Activated CD8-positive, alpha-beta memory T cell treated with anti-CD3 and anti-CD28 coated beads for 4 hours (primary cell): Measurements from ENCODE around the gene KCTD11.
"Not testable (repeated sequence)": the region's sequence is repeated elsewhere in the genome, so short reads cannot be mapped to it uniquely, and the experiment has no call there.

ENCODE experiments used
- DNase-seq, 2 donors: peaks; one replicate each; pipeline ENCODE4 v3.0.0-alpha.2; 2020; ENCODE audit warnings: low read depth in 2 of 2

Gene KCTD11

DNA sequence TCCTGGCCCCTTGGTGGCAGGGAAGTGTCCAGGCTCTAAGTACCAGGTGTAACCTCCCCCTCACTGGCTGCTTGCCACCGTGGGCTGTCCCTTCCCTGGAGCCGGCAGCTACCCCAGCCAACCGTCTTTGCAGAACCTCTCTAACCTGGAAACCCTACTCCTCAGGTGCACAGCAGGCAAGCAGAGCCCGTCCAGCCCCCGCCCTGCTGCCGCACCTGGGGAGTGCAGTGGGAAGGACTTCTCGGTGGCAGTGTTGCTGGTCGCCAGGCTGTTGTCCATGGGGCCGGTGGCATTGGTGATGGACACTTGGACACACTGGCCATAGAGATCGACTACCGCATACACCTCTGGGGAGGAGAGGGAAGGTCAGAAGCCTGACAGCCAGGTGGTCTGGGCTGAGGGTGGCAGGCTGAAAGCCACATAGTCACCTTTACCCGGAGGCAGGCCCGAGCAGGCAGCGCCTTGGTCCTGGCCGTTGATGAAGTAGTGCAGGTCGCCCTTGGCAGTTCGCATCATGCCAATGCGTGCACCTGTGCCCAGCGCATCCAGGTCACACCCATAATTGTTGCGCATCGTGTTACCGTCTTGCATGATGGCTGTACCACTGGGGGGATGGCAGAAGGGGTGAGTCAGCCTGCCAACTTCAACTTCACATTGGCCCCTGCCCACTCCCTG lies 29.3 kb upstream of the KCTD11 start:
- DNase-seq = no peak

DNA sequence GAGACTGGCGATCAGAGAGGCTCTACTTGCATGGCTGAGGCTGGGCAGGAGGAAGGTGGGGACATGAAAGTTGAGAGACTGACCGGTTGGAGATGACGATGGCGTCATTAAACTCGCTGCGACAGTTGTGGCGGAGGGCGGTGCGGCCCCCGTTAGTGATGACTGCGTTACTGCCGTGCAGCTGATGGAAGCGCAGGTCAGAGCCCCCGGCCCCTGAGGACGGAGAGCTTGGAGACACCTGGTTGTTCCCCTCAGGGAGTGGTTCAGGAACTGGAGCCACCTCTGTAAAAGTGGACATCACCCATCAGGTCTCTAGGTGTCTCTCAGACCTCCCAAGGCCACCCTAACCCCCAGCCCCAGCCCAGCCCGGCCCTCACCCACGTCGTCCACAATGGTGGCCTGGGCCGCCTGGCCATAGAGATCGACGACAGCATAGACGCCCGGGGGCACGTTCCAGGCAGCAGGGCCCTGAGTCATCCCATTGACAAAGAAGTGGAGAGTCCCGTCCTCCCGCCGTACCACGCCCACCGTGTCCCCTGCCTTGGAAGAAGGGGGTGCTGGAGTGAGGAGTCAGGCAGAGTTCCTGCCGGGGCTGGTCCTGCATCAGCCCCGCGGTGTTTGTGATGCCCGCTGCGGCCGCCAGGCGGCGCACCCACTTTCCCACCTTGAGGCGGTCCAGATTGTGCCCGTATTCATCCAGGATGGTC lies 28.1 kb upstream of the KCTD11 start:
- DNase-seq = no peak

DNA sequence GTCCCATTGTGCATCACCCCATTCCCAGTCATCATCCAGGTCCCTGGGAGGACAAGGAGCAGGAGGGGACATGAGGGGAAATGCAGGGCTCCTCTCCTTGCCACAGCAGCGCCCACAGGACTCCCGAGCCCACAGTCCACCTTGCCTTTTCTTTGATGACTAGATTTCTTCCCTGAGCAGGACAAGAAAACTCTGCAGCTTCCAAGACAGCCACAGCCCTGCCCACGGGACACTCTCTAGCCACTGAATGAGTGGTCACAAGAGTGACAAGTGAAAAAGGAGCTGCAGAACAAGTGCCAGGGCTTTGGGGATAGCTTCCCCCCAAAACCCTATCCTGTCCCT lies 27.6 kb upstream of the KCTD11 start:
- no peak for DNase-seq

DNA sequence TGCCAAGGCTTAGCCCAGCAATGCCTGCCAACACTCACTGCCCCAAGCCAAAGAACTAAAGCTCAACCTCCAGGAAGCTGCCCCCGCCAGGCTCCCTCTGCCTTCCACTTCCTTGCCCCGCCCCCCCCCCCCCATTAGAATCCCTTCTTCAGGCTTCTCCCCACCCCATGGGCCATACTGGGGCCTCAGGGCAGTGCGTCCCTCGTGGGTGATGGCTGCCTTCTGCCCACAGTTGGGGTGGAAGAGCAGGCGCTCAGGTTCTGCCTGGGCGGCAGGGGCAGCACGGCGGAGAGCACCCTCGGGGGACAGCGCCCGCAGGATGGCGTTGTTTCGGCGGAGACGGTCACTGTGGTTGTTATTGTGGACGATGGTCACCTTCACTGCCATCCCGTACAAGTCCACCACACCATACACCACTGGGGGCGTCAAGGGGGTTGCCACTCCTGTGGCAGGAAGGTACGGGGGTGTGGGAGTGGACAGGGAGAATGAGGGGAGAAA lies 26.9 kb upstream of the KCTD11 start:
- no peak for DNase-seq

DNA sequence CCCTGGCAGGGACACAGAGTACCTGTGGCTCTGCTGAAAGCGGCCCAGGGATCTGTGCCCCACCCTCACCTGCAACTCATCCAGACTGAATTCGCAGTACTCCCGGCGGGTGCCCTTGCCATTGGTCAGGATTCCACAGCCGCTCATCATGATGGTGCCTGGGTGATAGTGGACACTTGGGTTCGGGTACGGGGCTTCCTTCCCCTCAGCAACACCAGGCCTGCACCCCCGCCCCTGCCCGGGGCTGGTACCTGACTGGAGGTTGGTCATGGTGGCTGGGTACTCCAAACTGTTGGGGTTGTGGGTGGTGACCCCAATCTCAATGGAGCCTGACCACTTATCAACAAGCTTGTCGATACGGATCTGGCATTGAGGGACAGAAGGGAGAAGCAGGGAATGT lies 25.8 kb upstream of the KCTD11 start:
- DNase-seq = no peak

DNA sequence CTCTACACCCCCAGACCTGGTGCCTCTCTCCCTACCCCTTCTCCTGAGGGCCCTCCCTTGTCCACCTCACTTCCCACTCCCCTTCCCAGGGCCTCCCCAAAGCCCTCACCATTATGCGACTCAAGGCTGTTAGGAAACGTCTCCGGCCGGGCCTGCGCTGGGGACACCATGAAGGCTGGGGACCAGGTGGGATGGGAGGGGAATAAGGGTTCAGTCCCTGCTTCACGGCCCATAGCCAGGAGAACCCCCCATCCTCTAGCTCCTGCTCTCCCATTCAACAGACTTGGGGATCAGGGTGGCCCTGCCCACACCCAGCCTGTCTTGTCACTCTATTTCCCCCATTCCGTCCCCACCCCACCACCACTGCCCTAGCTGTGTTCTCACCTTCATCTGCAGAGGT lies 24.9 kb upstream of the KCTD11 start:
- no peak for DNase-seq

DNA sequence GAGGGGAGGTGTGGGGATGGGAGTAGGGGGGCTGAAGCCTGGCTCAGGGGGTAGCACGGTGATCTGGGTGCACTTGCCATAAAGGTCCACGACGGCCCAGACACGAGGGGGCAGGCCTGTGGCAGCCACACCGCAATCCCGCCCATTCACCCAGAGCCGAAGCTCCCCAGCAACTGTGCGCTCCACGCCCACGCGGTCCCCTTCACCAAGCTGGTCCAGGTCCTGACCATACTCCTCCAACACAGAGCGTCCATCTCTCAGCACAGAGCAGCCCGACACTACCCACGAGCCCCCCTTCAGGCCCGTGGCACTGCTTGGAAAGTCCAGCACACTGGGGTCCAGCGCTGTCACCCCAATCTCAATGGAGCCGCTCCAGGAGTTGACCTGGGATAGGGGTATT lies 24.5 kb upstream of the KCTD11 start:
- DNase-seq = no peak

DNA sequence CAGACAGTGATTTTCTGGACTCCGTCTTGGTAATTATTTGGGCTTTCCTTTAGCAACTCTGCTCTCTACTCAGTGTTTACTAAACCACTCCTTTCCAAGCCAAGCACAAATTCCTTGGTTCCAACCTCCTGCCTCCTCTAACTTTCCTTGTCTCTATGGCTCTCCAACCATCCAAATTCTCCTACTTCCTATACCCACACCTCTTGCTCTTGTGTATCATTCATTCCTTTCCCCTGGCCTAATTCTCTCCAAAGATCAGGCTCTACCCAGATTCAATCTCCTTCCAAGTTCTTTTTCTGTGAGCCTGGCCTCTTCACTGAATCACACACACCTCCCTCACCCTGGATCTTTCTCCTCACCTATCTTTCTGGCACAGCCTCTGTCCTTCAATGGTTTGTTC lies 24.0 kb upstream of the KCTD11 start:
- DNase-seq = no peak

DNA sequence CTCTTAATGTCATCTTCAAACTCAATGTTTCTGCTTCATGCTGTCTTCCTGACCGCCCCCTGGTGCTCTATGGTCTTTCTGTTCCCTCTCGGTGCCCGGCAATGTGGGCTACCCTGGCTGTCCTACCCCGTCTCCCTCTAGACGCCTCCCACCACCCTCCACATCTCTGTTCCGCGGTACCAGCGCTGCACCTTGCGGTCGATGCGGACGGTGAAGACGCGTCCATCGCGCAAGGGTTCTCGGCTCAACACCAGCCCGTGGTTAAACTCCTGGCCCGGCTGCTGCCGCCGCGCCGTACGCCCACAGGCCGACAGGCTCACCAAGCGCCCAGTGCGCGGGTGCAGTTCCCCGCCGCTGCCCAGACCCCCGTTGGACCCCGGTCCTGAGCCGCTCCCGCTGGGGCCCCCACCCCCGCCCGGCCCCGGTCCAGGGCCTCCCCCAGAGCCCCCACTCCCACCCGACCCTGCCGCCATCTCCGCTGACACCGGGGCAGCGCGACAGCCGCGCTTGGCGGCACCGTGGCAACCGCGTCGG lies 23.1 kb upstream of the KCTD11 start, which contains the start of gene NEURL4:
TSS of gene NEURL4 (minus strand) at position 496 of the 534 bp plus-strand sequence. CDS start at position 473, 23 bp downstream.
- DNase-seq = no peak

DNA sequence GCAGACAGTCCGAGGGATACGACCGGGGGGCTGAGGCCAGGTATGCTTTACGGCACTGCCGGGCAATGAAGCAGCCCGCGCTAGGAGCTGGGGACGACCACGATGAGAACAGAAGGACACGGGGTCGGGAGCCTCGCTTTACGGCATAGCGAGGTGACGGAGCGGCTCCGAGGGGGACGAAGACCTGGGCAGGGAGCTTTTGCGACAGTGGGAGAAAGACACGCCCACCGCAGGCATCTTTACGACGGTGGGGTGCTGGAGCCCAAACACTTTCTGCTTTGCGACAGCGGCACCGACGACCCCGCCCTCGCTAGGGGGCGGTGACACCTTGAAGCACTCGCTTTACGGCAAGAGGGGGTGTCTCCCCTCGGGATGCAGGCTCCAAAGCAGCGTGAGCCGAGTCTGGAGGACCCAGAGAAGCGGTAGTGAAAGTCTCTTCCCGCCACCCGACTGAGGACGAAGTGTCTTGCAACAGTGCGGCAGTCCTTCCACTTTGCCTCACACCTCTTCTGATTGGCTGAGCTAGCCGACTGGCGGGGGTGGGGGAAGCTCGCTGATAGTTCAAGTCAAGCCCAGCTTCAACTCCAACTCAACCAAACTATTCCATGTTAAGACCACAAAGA lies 22.5 kb upstream of the KCTD11 start:
- DNase-seq = peak; percentile 87 to 95

DNA sequence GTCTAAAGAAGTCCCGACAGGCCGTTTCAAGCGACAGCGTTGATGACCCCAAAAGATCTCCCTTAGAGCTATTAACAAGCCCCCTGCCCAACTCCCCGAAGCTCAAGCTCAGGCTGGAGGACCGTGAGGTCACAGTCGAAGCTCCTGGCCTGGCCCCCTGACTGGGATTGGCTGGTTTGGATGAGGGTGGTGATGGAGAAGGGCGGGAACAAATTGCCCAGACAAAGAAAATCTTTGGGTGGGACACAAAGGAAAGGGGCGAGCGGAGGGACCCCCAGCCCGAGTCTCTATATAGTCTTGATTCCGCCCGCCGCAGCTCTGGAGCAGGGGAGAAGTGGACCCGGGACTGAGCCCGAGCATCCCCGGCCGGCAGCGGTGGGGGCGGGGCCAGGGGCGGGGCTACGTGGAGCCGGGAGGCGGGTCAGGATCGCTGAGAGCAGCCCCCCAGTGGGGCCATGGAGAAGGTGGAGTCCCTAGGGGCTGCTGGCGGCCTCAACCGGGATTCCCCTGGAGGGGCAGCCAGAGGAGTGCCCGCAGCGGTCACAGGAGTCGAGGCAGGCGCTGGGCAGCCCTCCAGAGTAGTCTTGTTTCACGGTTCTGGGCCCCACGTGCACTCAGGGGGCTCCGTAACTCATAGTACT lies 21.8 kb upstream of the KCTD11 start:
- DNase-seq = peak; percentile 51 to 60

DNA sequence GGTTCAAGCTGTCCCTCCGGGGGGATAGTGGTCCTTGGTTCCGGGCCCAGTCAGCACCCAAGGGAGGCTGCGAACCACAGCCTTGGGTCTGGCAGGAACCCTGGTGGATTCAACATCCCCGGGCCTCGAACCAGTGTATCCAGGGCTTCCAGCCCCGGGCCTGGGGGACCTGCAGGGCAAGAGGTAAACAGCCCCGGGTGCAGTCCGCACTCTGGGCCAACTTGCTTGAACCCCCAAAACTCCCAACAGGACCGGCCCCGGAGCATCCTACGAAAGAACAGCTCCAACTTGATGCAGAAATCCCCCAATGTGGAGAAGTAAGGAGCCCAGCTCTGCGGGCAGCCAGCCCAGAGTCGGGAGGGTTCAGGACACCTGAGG lies 21.3 kb upstream of the KCTD11 start:
- no peak for DNase-seq

DNA sequence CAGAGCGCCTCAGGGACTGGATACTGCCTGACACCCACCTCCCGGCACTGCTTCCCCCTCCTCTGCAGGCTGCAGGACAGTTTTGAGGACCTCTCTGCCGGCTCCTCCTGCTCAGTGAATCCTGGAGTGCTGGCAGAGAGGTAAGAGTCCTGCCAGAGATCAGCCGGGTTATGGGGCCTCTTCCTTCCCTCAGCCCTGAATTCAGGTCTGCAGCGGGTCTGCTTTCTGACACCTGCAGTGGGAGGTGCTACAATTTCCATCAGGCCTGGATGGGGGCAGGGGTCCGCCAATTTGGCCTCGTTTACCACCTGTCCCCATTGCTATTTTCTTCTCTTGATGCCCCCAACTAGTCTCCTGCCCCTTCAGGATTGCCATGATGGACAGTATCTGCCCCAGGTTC lies 19.9 kb upstream of the KCTD11 start:
- DNase-seq = no peak

DNA sequence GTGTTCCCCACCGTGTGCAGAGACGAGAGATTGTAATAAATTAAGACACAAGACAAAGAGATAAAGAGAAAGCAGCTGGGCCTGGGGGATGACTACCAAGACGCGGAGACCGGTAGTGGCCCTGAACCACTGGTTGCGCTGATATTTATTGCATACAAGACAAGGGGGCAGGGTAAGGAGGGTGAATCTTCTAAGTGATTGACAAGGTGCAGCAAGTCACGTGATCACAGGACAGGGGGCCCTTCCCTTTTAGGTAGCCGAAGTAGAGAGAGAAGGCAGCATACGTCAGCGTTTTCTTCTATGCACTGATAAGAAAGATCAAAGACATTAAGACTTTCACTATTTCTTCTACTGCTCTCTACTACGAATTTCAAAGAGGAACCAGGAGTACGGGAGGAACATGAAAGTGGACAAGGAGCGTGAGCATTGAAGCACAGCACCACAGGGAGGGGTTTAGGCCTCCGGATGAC lies 19.3 kb upstream of the KCTD11 start:
- DNase-seq = not testable (repeated sequence)

DNA sequence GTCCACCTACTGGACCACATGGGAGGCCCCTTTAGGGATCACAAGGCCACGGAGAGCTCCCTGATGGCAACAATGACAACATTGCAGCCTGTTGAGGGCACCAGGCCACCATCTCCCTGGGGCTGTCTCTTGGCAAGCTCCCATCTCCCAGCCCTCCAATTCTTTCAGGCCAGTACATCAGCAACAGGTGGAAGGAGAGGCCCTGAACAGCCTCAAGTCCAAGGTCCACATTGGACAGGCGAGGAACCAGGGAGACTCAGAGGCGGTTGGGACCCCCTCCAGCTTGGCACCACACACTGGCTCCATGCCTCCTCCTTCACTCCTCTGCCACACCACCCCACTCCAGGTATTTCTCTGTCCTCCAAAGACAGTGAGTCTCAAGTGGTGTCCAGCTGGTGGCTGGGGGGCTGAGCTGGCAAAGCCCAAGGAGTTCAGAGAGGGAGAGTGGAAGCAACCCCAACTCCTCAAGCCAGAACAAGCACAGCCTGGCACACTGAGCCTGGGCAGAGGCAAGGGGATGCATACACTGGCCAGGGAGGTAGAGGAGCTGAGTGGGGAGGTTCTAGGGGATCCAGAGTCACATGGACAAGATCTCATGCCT lies 16.9 kb upstream of the KCTD11 start:
- no peak for DNase-seq

DNA sequence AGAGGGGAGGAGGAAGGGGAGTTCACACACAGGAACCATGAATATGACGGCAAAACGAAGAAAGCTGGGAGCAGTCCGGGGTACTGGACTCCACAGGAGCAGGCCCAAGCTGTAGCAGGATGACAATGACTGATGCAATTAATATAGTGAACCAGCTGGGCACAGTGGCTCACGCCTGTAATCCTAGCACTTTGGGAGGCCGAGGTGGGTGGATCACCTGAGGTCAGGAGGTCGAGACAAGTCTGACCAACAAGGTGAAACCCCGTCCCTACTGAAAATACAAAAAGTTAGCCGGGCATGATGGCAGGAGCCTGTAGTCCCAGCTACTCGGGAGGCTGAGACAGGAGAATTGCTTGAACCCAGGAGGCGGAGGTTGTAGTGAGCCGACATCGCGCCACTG lies 16.2 kb upstream of the KCTD11 start:
- not testable (repeated sequence) for DNase-seq

DNA sequence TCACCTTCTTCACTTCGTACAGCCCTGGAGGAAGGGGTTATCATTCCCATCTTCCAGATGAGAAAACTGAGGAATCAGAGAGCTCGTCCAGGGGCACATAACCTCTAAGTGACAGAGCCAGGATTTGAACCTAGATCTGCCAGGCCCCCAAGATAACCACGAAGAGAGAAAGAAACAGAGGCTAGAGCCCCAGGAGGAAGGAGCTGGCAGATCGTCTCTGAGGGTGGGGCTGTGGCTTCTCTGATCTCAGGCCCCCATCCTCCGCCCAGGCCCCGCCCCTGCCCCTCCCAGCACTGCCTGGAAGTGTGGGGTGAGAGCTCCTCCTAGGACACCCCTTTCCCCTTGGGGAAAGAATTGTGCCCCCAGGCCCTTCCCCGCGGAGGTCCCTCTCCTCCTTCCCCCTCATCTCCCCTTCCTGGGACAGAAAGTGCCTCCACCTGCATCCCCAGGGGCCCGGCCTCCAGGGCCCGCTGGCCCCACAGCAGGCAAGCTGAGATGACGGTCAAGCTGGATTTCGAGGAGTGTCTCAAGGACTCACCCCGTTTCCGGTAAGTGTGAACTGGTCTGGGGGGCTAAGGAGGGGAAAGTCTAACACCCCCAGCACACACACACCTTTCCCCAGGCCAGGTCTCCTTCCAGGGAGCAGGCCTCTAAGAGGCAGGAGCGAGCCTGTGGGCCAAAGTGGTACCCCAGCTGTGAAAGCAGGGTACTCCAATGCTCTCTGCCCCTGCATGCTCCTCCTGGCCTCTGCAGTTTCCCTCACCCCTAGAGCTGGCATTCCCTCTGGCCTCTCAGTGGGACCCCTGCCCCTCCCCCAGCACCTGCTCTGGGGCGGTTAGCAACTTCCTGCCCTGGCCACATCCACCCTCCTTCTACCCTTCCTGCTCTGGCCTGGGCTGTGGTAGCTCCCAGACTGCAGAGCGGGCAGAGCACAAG lies 15.5 kb upstream of the KCTD11 start, which contains the start of gene ACAP1:
TSS of gene ACAP1 (plus strand) at position 290 of the 936 bp plus-strand sequence. CDS start at position 496, 206 bp downstream.
- DNase-seq = peak; percentile 69 to 70

DNA sequence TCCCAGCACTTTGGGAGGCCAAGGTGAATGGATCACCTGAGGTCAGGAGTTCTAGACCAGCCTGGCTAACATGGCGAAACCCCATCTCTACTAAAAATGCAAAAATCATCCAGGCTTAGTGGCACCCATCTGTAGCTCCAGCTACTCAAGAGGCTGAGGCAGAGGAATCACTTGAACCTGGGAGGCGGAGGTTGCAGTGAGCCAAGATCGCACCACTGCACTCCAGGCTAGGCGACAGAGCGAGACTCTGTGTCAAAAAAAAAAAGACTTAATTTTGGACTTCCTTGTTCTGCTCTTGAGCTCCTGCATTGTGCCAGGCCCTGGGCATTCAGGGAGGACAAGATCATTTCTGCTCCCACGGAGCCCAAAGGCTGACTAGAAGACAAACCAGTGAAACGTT lies 14.4 kb upstream of the KCTD11 start:
- DNase-seq = not testable (repeated sequence)

DNA sequence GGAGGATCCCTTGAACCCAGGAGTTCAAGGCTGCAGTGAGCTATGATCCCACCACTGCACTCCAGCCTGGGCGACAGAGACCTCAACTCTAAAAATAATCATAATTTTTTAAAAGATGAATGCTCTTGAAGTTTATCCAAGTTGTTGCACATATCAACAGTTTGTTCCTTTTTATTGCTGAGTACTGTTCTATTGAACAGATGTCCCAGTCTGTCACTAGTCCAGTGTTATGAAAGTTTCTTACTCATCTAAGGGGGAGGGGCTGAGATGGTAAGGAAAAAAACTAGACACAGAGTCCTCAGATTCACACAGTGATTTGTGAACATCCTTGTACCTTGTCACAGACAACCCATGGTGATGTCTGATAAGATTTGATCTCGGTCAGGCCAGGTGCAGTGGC lies 11.8 kb upstream of the KCTD11 start:
- no peak for DNase-seq

DNA sequence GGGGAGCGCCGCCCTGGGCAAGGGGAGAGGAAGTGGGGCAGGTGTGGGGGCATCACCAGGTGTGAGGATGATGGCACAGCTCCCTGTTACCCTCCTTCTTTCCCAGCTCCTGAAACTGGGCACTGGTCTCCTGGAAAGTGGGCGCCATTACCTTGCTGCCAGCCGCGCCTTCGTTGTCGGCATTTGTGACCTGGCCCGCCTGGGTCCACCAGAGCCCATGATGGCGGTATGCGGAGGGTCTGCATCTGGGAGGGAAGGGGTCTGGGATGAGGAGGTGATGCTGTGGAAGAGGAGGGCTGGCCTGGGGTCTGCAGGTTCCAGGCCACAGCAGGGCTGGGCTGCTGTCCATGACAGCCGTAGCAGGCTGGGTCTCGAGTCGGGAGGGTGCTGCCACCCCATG lies 10.1 kb upstream of the KCTD11 start:
- DNase-seq = no peak
